ENCODE data around the gene LARP6. TPM values are rescaled to one million over a fixed set of nuclear protein-coding genes. Genes with fewer than 3 reads are reported as not detected.
"Not testable (repeated sequence)": the region's sequence is repeated elsewhere in the genome, so short reads cannot be mapped to it uniquely, and the experiment has no call there.

LARP6 gene
- total RNA-seq, 1 experiment from 2014 or later: 35.9 TPM

DNA sequence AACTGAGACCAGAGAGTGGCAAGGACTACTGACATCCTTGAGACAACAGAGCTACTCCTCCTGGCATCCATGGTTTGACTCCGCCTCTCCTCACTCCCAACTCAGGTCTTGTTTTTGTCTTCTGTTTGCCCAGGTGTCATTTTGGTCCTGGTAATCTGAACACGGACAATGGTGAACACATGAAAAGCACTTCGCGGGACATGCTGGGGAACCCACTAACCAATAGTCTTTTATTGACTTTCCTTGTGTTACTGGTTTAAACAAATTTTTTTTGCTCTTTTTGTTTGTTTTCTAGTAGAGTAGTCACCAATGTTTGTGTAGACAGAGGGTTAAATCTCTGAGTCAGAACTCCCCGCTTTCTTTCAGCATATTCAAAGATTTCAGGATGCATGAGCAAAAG lies 38.4 kb downstream of the LARP6 start:
- H3K4me2 ChIP-seq (ENCODE audit: low read length): no peak overlapping the region
- CTCF ChIA-PET: no interaction called here
- BruUV-seq (replicated peaks): no TSS peak

GRCh38 chr15:70815011-70815410 lies 38.9 kb downstream of the LARP6 start:
- H2AFZ ChIP-seq (ENCODE audit: low read depth, low read length, poor library complexity, severe bottlenecking); POLR2A ChIA-PET; CTCF ChIA-PET; ATAC-seq; H3K4me2 ChIP-seq (ENCODE audit: low read length); H3K79me2 ChIP-seq (ENCODE audit: insufficient read depth, low read length); H3K27ac ChIP-seq (ENCODE audit: low read depth, low read length); H3K36me3 ChIP-seq (ENCODE audit: control insufficient read depth in 1 of 2, insufficient read depth in 2 of 2, low read length in 2 of 2); BruUV-seq (replicated peaks); H3K9me3 ChIP-seq (ENCODE audit: control insufficient read depth in 1 of 2, insufficient read depth in 1 of 2, low read depth in 1 of 2, low read length in 2 of 2); DNase-seq (ENCODE audit: low read depth, low spot score); intact Hi-C loops (cut with micrococcal nuclease); RAD21 ChIA-PET (ENCODE audit: low non-redundant PET in 1 of 2, low total read pairs in 2 of 2, uncharacterized antibody in 2 of 2, unreplicated experiment in 2 of 2); H4K20me1 ChIP-seq (ENCODE audit: insufficient read depth); H3K27me3 ChIP-seq (ENCODE audit: insufficient read depth, low read length); H3K9me2 ChIP-seq (ENCODE audit: insufficient read depth); H3K4me3 ChIP-seq (replicated peaks in 1 of 2; ENCODE audit: low read depth in 1 of 2, low read length in 2 of 2); H3K9ac ChIP-seq (ENCODE audit: low read length): not testable (repeated sequence)
- peaks cover 0 to 15% of the 10 kb centered on the region in 2 experiments; a peak in 2 of 4 replicates for H3K4me1 ChIP-seq (ENCODE audit: control insufficient read depth in 1 of 2, insufficient read depth in 2 of 2, low read length in 2 of 2)

More for the DNA sequence above, 38.4 kb downstream of the LARP6 start:
- Histone ChIP-seq H3K79me2 (ENCODE audit: insufficient read depth, low read length) (no peaks in the 10 kb centered on the region), H3K27me3 (ENCODE audit: insufficient read depth, low read length) (no peaks in the 10 kb centered on the region), H3K9ac (ENCODE audit: low read length) (no peak overlapping the region), H2AFZ (ENCODE audit: low read depth, low read length, poor library complexity, severe bottlenecking) (no peak overlapping the region), H4K20me1 (ENCODE audit: insufficient read depth) (no peaks in the 10 kb centered on the region), H3K36me3 (ENCODE audit: control insufficient read depth in 1 of 2, insufficient read depth in 2 of 2, low read length in 2 of 2) (no peaks in the 10 kb centered on the region), H3K4me1 (ENCODE audit: control insufficient read depth in 1 of 2, insufficient read depth in 2 of 2, low read length in 2 of 2) (peaks cover 0 to 15% of the 10 kb centered on the region in 2 experiments; a peak in 2 of 4 replicates), H3K9me3 (ENCODE audit: control insufficient read depth in 1 of 2, insufficient read depth in 1 of 2, low read depth in 1 of 2, low read length in 2 of 2) (peaks cover 0 to 3% of the 10 kb centered on the region in 2 experiments; a peak in 1 of 4 replicates), H3K9me2 (ENCODE audit: insufficient read depth) (no peaks in the 10 kb centered on the region), H3K4me3 (replicated peaks in 1 of 2; ENCODE audit: low read depth in 1 of 2, low read length in 2 of 2) (no peak overlapping the region), H3K27ac (ENCODE audit: low read depth, low read length) (no peak overlapping the region)
- intact Hi-C loops (cut with micrococcal nuclease): no loop called here
- ATAC-seq (no peak), DNase-seq (ENCODE audit: low read depth, low spot score) (no peak)
- TF ChIP-seq, protein P1, sequence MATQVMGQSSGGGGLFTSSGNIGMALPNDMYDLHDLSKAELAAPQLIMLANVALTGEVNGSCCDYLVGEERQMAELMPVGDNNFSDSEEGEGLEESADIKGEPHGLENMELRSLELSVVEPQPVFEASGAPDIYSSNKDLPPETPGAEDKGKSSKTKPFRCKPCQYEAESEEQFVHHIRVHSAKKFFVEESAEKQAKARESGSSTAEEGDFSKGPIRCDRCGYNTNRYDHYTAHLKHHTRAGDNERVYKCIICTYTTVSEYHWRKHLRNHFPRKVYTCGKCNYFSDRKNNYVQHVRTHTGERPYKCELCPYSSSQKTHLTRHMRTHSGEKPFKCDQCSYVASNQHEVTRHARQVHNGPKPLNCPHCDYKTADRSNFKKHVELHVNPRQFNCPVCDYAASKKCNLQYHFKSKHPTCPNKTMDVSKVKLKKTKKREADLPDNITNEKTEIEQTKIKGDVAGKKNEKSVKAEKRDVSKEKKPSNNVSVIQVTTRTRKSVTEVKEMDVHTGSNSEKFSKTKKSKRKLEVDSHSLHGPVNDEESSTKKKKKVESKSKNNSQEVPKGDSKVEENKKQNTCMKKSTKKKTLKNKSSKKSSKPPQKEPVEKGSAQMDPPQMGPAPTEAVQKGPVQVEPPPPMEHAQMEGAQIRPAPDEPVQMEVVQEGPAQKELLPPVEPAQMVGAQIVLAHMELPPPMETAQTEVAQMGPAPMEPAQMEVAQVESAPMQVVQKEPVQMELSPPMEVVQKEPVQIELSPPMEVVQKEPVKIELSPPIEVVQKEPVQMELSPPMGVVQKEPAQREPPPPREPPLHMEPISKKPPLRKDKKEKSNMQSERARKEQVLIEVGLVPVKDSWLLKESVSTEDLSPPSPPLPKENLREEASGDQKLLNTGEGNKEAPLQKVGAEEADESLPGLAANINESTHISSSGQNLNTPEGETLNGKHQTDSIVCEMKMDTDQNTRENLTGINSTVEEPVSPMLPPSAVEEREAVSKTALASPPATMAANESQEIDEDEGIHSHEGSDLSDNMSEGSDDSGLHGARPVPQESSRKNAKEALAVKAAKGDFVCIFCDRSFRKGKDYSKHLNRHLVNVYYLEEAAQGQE (IDR thresholded peaks at IDR 0.05; ENCODE audit: low read depth): no peak
- TF ChIP-seq ZFX (IDR thresholded peaks at IDR 0.05): no peak
- no peak for TF ChIP-seq SRF (IDR thresholded peaks at IDR 0.05; ENCODE audit: low read depth)
- no peak for TF ChIP-seq CEBPB (IDR thresholded peaks at IDR 0.05; ENCODE audit: low read depth)
- TF ChIP-seq FOSL1 (IDR thresholded peaks at IDR 0.05; ENCODE audit: low read depth): no peak
- TF ChIP-seq EZH2 (IDR thresholded peaks at IDR 0.05): no peak
- TF ChIP-seq TCF7L2 (IDR thresholded peaks at IDR 0.05; ENCODE audit: borderline replicate concordance, extremely low read depth, insufficient read depth, insufficient read length): no peak
- RAD21 ChIA-PET (ENCODE audit: low non-redundant PET in 1 of 2, low total read pairs in 2 of 2, uncharacterized antibody in 2 of 2, unreplicated experiment in 2 of 2): no interaction called here
- POLR2A ChIA-PET: no interaction called here

Data from HCT116 (cell line).